PC-9 (cell line): ENCODE measurements around the gene ASCC1. TPM values are rescaled to one million over a fixed set of nuclear protein-coding genes. Genes with fewer than 3 reads are reported as not detected.
"Not testable (repeated sequence)": the region's sequence is repeated elsewhere in the genome, so short reads cannot be mapped to it uniquely, and the experiment has no call there.

Experiments
- BruUV-seq: library from RNA; stranded (reverse); fragments of 400-500 nt; replicated peaks from 2 replicates; lab custom pipeline; 2021; lab: Mats Ljungman, UMichigan
- CTCF ChIA-PET: fragments of 300-600 bp; sonication (Branson Sonifier 250); formaldehyde crosslinking; loops from one replicate; lab custom pipeline; 2022; ENCODE audit warnings: antibody characterized with exemption; lab: Charles Lee
- POLR2A ChIA-PET: fragments of 300-600 bp; sonication (Branson Sonifier 250); formaldehyde crosslinking; loops from one replicate; lab custom pipeline; 2022; ENCODE audit warnings: antibody characterized with exemption; ENCODE audit not compliant: unreplicated experiment; lab: Charles Lee
- DNase-seq, 2 experiments: peaks; one replicate each; pipeline versions ENCODE4 v3.0.0 to v3.0.0-alpha.2; 2015 to 2022; ENCODE audit warnings: mixed read lengths in 1 of 2
- H2AFZ ChIP-seq: fragments of 200-600 bp; sonication (generic); 2 replicates; pipeline ENCODE4 v1.8.1; 2017; ENCODE audit warnings: antibody characterized with exemption
- H3F3A ChIP-seq: fragments of 200-600 bp; sonication (generic); 2 replicates; pipeline ENCODE4 v1.8.1; 2017; ENCODE audit warnings: antibody characterized with exemption, mild to moderate bottlenecking, low read depth; ENCODE audit not compliant: insufficient read depth
- H3K27ac ChIP-seq: fragments of 200-600 bp; sonication (generic); 2 replicates; pipeline ENCODE4 v1.6.1; 2016; ENCODE audit warnings: mixed run types
- H3K27me3 ChIP-seq: fragments of 200-600 bp; sonication (generic); 2 replicates; pipeline ENCODE4 v1.6.1; 2016; ENCODE audit warnings: low read depth, mixed run types; ENCODE audit not compliant: insufficient read depth
- H3K36me3 ChIP-seq: fragments of 200-600 bp; sonication (generic); 2 replicates; pipeline ENCODE4 v1.6.1; 2016; ENCODE audit warnings: low read depth, mixed run types
- H3K4me1 ChIP-seq: fragments of 200-600 bp; sonication (generic); replicated peaks from 2 replicates; pipeline ENCODE4 v1.6.1; 2016; ENCODE audit warnings: mixed run types; ENCODE audit not compliant: insufficient read depth
- H3K4me2 ChIP-seq: fragments of 200-600 bp; sonication (generic); 2 replicates; pipeline ENCODE4 v1.6.1; 2017; ENCODE audit warnings: mixed run types
- H3K4me3 ChIP-seq: fragments of 200-600 bp; sonication (generic); 2 replicates; pipeline ENCODE4 v1.6.1; 2016; ENCODE audit warnings: mixed run types
- H3K79me2 ChIP-seq: fragments of 200-600 bp; sonication (generic); 2 replicates; pipeline ENCODE4 v1.6.1; 2017; ENCODE audit warnings: low read depth, mixed run types
- H3K9me2 ChIP-seq: fragments of 200-600 bp; sonication (generic); 2 replicates; pipeline ENCODE4 v1.8.1; 2017; ENCODE audit warnings: mild to moderate bottlenecking; ENCODE audit not compliant: insufficient read depth
- H3K9me3 ChIP-seq: fragments of 200-600 bp; sonication (generic); 2 replicates; pipeline ENCODE4 v1.8.1; 2016; ENCODE audit warnings: low read depth; ENCODE audit not compliant: insufficient read depth
- H4K20me1 ChIP-seq: fragments of 200-600 bp; sonication (generic); 2 replicates; pipeline ENCODE4 v1.8.1; 2017; ENCODE audit not compliant: insufficient read depth
- CTCF ChIP-seq: fragments of 200-600 bp; sonication (generic); conservative IDR thresholded peaks from 2 replicates; pipeline ENCODE4 v1.6.1; 2017; ENCODE audit warnings: mixed run types, antibody characterized with exemption, mild to moderate bottlenecking, moderate library complexity
- EZH2 ChIP-seq: fragments of 200-600 bp; sonication (generic); IDR thresholded peaks from 2 replicates; pipeline ENCODE4 v1.8.0; 2017; ENCODE audit warnings: antibody characterized with exemption, low read depth
- intact Hi-C: fragments of 100-400 bp; cut with micrococcal nuclease; formaldehyde crosslinking; loops from one replicate; pipeline ENCODE4 v1.10.0; 2022; ENCODE audit not compliant: unreplicated experiment
- total RNA-seq: library from RNA; stranded (reverse); gene quantifications from 2 replicates; pipeline ENCODE4 v1.2.3, GENCODE V29; 2021

ASCC1 gene
- total RNA-seq, 1 experiment from 2014 or later, result 129 TPM

GRCh38 chr10:72208526-72208925 is 7.5 kb downstream of the ASCC1 start:
- DNase-seq, H3K27me3 ChIP-seq, H4K20me1 ChIP-seq, H3K4me2 ChIP-seq, CTCF ChIA-PET, H3K4me1 ChIP-seq, BruUV-seq, H3K9me3 ChIP-seq, intact Hi-C loops, H3K4me3 ChIP-seq, H2AFZ ChIP-seq, POLR2A ChIA-PET, H3K9me2 ChIP-seq: not testable (repeated sequence)
- Histone ChIP-seq H3K27ac (0 out of 2 replicates have a peak overlapping the region, but pooled peaks have one; percentile 18), H3K79me2 (peaks cover 11% of the 10 kb centered on the region), H3F3A (peaks cover 15% of the 10 kb centered on the region), H3K36me3 (peaks cover 49% of the 10 kb centered on the region)

- H3K36me3 ChIP-seq, result peaks cover 55% of the 10 kb centered on the region
- POLR2A ChIA-PET, result interaction anchor here (0.6 kb wide), 1 partner anchor 149 kb away, joined by 8 read pairs; no protein-coding TSS in a partner anchor
Observed at GRCh38 chr10:72206511-72207229, 9.4 kb downstream of the ASCC1 start.

GRCh38 chr10:72204724-72205123 is 11.4 kb downstream of the ASCC1 start:
- peaks cover 14% of the 10 kb centered on the region; the same call in 1 of the 2 replicates for H3F3A ChIP-seq
- H3K4me3 ChIP-seq, result no peak overlapping the region
- intact Hi-C loops, result no loop called here
- no peak for DNase-seq
- H3K4me2 ChIP-seq, result no peak overlapping the region
- H2AFZ ChIP-seq, result no peak overlapping the region
- no peaks in the 10 kb centered on the region for H3K9me3 ChIP-seq
- no peaks in the 10 kb centered on the region for H4K20me1 ChIP-seq
- TF ChIP-seq CTCF (no peak), EZH2 (no peak)
- BruUV-seq, result no TSS peak
- no peak overlapping the region for H3K27ac ChIP-seq
- H3K79me2 ChIP-seq, result no peaks in the 10 kb centered on the region
- H3K4me1 ChIP-seq, result no peaks in the 10 kb centered on the region
- ChIA-PET POLR2A (no interaction called here), CTCF (no interaction called here)
- H3K9me2 ChIP-seq, result no peaks in the 10 kb centered on the region
- H3K36me3 ChIP-seq, result 0 out of 2 replicates have a peak, but pooled peaks cover 41% of the 10 kb centered on the region
- H3K27me3 ChIP-seq, result no peaks in the 10 kb centered on the region

More at GRCh38 chr10:72206511-72207229, 9.4 kb downstream of the ASCC1 start:
- intact Hi-C loops, result no loop called here
- H3K9me3 ChIP-seq, result no peaks in the 10 kb centered on the region
- CTCF ChIA-PET, result no interaction called here
- H4K20me1 ChIP-seq, result no peaks in the 10 kb centered on the region
- H2AFZ ChIP-seq, result no peak overlapping the region
- H3F3A ChIP-seq, result peaks cover 11% of the 10 kb centered on the region; the same call in 1 of the 2 replicates
- TF ChIP-seq CTCF (no peak), EZH2 (no peak)
- H3K27me3 ChIP-seq, result no peaks in the 10 kb centered on the region
- H3K4me3 ChIP-seq, result no peak overlapping the region
- DNase-seq, result no peak
- H3K4me1 ChIP-seq, result no peaks in the 10 kb centered on the region
- H3K4me2 ChIP-seq, result no peak overlapping the region
- H3K9me2 ChIP-seq, result no peaks in the 10 kb centered on the region
- no peaks in the 10 kb centered on the region for H3K79me2 ChIP-seq
- no peak overlapping the region for H3K27ac ChIP-seq
- no TSS peak for BruUV-seq
